Fibroblast of villous mesenchyme (primary cell): ENCODE data around the gene ALDH3B1. TPM values are rescaled to one million over a fixed set of nuclear protein-coding genes. Genes with fewer than 3 reads are reported as not detected.

ENCODE experiments used
- DNase-seq: peaks from one replicate; pipeline ENCODE4 v3.0.0-alpha.2; 2010; ENCODE audit warnings: low read depth
- H3K4me3 ChIP-seq: 2 replicates; pipeline ENCODE4 v1.5.1; 2011; ENCODE audit warnings: low read depth, mild to moderate bottlenecking, low read length
- total RNA-seq: library from RNA; depleted of rRNA; stranded (reverse); fragments of >200 nt; gene quantifications from 2 replicates; pipeline ENCODE4 v1.2.3, GENCODE V29; 2012
- TF ChIP-seq, protein P1 (sequence below): IDR thresholded peaks from 2 replicates; pipeline ENCODE4 v1.5.1; 2012; ENCODE audit warnings: low read depth, mild to moderate bottlenecking, low read length; ENCODE audit not compliant: insufficient read depth

Gene ALDH3B1
- total RNA-seq, 1 donor, result 20.7 TPM

DNA sequence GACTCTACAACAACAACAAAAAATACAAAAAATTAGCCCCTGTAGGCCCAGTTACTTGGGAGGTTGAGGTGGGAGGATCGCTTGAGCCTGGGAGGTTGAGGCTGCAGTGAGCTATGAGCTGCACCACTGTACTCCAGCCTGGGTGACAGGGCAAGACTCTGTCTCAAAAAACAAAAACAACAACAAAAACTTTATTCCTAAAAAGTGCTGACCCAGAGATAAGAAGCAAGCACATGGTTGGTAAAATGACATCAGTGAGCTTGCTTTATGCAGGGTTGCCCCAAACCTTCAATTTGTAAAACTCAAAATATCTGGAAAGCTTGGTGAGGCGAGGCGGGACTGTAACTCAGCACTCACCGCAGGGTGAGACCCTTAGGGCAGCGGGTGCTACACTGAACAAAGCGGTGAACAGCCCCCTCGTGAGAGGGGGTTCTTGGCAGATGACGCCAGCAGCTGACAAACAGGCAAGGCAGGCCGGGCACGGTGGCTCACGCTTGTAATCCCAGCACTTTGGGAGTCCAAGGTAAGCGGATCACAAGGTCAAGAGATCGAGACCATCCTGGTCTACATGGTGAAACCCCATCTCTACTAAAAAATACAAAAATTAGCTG is 25.2 kb downstream of the ALDH3B1 start:
- no peak overlapping the region for H3K4me3 ChIP-seq
- no peak for DNase-seq
- TF ChIP-seq, protein P1, sequence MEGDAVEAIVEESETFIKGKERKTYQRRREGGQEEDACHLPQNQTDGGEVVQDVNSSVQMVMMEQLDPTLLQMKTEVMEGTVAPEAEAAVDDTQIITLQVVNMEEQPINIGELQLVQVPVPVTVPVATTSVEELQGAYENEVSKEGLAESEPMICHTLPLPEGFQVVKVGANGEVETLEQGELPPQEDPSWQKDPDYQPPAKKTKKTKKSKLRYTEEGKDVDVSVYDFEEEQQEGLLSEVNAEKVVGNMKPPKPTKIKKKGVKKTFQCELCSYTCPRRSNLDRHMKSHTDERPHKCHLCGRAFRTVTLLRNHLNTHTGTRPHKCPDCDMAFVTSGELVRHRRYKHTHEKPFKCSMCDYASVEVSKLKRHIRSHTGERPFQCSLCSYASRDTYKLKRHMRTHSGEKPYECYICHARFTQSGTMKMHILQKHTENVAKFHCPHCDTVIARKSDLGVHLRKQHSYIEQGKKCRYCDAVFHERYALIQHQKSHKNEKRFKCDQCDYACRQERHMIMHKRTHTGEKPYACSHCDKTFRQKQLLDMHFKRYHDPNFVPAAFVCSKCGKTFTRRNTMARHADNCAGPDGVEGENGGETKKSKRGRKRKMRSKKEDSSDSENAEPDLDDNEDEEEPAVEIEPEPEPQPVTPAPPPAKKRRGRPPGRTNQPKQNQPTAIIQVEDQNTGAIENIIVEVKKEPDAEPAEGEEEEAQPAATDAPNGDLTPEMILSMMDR, result no peak

DNA sequence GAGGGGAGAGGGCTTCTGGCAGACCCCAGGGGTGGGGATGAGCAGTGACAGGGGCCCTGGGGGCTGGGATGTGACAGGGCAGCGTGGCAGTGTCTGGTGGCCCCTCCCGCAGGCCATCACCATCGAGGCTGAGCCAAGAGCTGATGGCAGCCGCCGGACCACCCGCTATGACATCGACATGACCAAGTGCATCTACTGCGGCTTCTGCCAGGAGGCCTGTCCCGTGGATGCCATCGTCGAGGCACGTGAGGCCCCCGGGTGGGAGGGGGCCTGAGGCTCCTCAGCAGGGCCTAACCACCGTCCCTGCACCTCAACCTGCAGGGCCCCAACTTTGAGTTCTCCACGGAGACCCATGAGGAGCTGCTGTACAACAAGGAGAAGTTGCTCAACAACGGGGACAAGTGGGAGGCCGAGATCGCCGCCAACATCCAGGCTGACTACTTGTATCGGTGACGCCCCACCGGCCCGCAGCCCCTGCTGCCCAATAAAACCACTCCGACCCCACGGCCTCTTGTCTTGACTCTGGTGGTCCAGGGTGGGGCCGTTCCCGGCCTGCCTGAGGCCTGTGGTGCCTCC is 26.1 kb downstream of the ALDH3B1 start:
- no peak overlapping the region for H3K4me3 ChIP-seq
- TF ChIP-seq, protein P1, result no peak
- no peak for DNase-seq

DNA sequence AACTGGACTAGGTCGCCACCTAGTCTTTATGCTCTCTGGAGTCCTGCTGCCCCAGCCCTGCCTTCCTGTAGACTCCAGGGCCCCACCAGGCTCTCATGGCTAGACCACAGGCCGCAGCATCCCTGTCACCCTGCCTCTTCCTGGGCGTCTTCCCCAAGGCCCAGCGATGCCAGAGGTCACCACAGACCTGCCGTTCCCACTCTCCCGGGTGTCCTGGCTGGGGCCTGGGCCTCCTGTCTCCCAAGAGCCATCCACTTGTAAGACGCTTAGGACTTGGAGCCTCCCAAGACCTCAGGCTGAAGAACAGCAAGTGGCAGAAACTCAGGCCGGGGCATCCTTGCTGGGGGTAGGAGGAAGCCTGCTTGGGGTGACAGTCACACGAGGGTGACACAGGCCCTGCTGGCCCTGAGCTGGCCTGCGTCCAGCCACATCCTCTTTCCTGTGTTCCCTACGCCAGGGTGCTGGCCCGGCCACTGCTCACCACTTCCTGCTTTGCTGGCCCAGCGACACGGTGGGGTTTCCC is 26.7 kb downstream of the ALDH3B1 start:
- TF ChIP-seq, protein P1, result no peak
- H3K4me3 ChIP-seq, result no peak overlapping the region
- DNase-seq, result no peak

DNA sequence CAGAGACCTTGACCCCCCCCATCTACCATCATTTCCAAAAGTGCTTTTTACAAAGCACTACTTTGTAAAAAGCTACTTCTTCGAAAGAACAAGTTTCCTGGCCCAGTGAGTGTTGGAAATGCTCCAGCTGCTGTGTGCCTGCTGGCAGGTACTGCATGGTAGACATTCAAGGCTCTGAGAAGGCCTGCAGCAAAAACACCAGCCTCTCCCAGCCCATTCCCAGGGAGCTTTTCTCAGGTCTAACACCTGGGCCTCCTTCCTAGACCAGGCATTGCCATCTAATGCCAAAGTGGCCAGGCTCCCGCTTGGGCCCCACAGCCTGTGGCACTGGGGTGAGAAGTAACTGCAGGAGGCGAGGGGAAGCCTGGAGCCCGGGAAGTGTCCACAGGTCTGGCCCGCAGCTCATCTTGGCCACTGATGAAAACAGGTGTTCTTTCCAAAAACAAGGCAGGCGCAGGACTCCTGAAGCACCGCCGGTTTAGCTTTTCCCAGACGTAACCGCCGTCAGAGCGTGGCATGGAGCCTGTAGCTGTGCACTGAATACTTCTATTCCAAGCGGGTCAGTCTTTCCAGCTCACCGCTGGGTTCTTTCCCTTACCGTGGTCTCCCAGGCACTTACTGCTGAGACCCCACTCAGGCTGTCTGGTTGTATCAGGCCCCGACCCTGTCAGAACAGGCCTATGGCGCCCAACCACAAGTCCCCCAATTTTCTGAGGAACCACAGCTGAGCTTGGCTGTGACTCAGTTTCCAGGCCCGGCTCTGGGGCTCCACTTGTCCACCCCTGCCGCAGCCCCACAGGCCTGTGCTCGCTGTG is 27.5 kb downstream of the ALDH3B1 start:
- no peak overlapping the region for H3K4me3 ChIP-seq

DNA sequence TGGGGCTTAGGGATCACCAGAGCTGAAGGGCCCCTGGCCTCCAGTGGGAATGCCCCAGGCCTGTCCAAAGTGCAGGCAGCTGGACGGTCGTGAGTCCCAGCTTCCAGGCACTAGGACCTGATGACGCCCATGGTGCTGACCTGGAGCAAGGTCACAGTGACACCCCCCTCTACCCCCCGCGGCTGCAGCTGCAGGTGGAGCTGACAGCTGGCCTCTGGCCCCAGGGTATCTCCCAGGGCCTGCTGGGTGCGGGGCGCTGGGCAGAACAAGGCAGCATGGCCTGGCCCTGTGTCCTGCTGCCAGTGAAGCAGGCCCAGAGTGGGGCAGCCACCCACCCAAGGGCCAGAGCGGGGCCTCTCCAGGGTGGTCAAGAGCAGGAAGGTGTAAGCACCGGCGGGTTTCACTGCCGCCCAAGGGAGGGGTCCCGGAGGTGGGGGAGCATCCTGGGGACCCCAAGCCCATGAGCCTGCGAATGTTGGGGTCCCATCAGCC is 28.1 kb downstream of the ALDH3B1 start:
- DNase-seq, result no peak

More for the DNA sequence above, 27.5 kb downstream of the ALDH3B1 start:
- DNase-seq, result no peak
- TF ChIP-seq, protein P1, result no peak

More for the DNA sequence above, 28.1 kb downstream of the ALDH3B1 start:
- TF ChIP-seq, protein P1, result no peak
- peak overlapping the region; percentile 85 for H3K4me3 ChIP-seq
